GM12875 (cell line): ENCODE data around the gene C12orf43.

Experiments used
- H3K4me3 ChIP-seq: one replicate; pipeline ENCODE4 v1.5.1; 2011; ENCODE audit warnings: low read depth, low read length, control low read depth
- TF ChIP-seq, protein P1 (sequence below): IDR thresholded peaks from 2 replicates; pipeline ENCODE4 v1.5.1; 2011; ENCODE audit warnings: low read depth, mild to moderate bottlenecking, control low read depth, inconsistent platforms, low read length, moderate library complexity, borderline replicate concordance; ENCODE audit not compliant: insufficient read depth

C12orf43 gene

DNA sequence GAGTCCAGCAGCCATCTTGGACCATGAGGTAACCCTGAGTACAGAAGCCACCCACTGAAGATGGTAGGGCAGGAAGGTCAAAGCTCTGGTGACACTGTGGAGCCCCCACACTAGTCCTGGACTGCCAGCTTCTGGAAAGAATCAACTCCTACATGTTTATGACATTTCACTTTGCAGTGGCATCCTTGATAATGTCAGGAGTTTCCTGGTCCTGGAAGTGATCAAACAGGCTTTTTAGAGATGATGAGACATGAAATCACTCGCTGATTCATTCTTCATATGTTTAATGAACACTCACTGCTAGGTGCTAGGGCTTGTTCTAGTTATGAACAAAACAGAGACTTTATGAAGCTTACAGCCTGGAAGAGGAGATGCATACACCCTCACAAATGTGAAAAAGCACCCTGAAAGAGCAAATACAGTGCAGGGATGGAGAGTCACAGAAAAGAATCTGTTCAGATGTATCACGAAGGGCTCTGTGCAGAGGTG is 53.7 kb downstream of the C12orf43 start:
- no peak overlapping the region for H3K4me3 ChIP-seq
- TF ChIP-seq, protein P1, sequence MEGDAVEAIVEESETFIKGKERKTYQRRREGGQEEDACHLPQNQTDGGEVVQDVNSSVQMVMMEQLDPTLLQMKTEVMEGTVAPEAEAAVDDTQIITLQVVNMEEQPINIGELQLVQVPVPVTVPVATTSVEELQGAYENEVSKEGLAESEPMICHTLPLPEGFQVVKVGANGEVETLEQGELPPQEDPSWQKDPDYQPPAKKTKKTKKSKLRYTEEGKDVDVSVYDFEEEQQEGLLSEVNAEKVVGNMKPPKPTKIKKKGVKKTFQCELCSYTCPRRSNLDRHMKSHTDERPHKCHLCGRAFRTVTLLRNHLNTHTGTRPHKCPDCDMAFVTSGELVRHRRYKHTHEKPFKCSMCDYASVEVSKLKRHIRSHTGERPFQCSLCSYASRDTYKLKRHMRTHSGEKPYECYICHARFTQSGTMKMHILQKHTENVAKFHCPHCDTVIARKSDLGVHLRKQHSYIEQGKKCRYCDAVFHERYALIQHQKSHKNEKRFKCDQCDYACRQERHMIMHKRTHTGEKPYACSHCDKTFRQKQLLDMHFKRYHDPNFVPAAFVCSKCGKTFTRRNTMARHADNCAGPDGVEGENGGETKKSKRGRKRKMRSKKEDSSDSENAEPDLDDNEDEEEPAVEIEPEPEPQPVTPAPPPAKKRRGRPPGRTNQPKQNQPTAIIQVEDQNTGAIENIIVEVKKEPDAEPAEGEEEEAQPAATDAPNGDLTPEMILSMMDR, result no peak

DNA sequence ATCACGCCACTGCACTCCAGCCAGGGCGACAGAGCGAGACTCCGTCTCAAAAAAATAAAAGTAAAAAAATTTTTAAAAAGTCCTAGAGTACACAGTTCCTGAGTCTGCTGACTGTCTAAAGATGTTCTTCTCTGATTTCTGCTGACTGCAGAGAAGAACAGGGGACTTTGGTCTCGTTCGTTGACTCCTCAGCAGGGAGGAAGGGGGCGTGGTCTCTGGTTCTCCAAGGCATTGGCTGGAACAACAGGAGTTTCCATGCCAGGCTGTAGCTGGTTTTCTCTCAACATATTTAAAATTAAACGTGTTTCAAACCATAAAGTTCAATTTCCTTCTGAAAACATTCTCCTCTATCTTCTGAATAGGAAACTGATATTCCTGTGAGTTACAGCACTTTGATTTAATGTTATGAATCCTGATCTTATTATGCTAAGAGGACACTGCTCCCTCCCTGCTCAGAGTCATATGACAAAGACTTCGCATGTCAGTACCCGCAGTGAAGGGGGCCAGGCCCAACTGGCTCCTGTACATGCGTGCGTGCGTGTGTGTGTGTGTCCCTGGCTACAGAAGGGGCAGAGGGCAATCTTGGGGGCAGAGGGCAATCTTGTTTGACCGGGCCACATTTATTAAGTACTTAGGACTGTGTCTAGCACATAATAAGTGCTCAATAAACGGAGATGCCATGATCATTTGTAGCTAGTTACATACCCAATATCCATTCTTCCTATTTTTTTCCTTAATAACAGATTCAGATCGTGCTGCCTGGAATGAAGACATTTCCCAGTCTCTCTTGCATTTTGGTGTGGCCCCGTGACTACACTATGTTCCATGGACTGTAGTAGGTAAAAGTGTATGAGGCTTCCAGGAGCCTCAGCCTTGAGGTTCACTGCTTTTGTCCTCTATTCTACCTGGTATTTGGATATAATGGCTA is 54.4 kb downstream of the C12orf43 start:
- TF ChIP-seq, protein P1, result no peak
- no peak overlapping the region for H3K4me3 ChIP-seq

GRCh38 chr12:120960657-120961056 is 55.6 kb downstream of the C12orf43 start:
- TF ChIP-seq, protein P1, result no peak
- H3K4me3 ChIP-seq, result no peak overlapping the region

DNA sequence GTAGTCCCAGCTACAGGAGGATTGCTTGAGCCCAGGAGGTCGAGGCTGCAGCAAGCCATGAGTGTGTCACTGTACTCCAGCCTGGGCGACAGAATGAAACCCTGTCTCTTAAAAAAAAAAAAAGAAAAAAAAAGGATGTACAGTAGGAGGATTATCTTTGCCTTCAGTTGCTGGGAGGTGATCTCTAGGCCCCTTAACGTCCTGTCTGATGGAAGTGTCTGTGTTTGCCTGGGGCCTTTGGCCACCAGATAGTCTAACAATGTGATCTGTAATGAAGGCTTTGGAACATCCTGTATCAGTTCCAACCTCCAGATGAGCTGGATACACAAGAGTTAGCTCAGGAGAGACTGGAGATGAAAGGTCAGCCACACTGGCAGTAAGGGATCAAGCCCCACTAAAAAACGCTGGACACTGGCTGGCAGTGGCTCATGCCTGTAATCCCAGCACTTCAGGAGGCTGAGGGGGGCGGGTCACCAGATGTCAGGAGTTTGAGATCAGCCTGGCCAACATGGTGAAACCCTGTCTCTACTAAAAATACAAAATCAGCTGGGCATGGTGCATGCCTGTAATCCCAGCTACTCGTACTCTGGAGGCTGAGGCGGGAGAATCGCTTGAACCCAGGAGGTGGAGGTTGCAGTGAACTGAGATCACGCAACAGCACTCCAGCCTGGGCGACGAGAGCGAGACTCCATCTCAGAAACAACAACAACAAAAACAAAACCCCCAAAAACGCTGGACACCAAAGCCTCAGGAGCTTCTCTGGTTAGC is 57.0 kb downstream of the C12orf43 start:
- TF ChIP-seq, protein P1, result no peak
- no peak overlapping the region for H3K4me3 ChIP-seq

- no peak overlapping the region for H3K4me3 ChIP-seq
- TF ChIP-seq, protein P1, result no peak
These were observed 59.5 kb downstream of the C12orf43 start for GRCh38 chr12:120956579-120957300.

DNA sequence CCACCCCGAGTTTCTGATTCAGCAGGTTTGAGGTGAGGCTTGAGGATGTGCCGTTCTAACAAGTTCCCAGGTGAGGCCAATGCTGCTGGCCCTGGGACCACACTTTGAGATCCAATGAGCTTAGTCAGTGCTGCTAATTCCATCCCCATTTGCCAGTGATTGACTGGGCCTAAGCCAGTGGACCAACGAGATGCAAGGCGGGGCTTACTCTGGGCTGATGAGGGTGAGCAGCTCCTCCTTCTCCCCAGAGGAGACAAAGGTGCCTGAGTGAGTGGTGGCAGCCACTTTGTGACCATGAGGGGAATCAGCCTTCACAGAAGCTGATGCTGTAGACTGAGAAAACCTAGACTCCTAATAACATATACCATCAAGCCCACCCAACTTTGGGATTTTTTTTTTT is 61.1 kb downstream of the C12orf43 start:
- TF ChIP-seq, protein P1, result no peak
- no peak overlapping the region for H3K4me3 ChIP-seq
